Cortex of kidney (tissue), 1 donor: ENCODE data around the gene PYDC1.
"Not testable (repeated sequence)": the region's sequence is repeated elsewhere in the genome, so short reads cannot be mapped to it uniquely, and the experiment has no call there.

Experiments used
- DNase-seq: peaks from one replicate; lab custom pipeline; 2025; lab: John Stamatoyannopoulos, UW

The PYDC1 gene

DNA sequence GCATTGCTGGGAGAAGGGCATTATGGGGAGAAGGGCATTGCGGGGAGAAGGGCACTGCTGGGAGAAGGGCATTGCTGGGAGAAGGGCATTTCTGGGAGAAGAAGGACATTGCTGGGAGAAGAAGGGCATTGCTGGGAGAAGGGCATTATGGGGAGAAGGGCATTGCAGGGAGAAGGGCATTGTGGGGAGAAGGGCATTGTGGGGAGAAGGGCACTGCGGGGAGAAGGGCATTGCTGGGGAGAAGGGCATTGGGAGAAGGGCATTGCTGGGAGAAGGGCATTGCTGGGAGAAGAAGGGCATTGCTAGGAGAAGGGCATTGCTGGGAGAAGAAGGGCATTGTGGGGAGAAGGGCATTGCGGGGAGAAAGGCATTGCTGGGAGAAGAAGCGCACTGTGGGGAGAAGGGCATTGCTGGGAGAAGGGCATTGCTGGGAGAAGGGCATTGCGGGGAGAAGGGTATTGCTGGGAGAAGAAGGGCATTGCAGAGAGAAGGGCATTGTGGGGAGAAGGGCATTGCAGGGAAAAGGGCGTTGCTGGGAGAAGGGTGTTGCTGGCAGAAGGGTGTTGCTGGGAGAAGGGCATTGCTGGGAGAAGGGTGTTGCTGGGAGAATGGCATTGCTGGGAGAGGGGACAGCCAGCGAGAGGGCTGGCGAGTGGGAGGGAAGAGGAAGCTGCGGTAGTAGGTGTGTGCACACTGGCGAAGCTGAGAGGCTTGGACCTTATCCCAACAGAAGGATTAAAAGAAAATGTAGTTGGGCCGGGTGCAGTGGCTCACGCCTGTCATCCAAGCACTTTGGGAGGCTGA lies 4.6 kb upstream of the PYDC1 start:
- DNase-seq: no peak

DNA sequence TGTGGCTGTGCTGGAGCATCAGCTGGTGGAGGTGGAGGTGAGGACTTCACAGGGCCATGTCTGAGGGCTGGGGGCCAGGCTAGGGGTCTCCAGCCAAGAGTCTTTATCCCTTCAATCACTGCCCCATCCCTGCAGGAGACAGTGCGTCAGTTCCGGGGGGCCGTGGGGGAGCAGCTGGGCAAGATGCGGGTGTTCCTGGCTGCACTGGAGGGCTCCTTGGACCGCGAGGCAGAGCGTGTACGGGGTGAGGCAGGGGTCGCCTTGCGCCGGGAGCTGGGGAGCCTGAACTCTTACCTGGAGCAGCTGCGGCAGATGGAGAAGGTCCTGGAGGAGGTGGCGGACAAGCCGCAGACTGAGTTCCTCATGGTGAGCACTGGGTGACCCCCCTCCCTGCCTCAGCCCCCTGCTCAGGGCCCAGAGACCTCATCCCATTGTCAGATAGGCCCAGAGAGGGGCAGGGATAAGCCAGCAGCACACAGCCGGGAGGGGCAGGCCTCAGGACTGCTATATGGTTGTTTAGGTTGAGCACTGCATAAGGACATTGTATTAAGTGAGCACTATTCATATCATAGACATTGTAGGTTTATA lies 2.3 kb upstream of the PYDC1 start:
- no peak for DNase-seq

DNA sequence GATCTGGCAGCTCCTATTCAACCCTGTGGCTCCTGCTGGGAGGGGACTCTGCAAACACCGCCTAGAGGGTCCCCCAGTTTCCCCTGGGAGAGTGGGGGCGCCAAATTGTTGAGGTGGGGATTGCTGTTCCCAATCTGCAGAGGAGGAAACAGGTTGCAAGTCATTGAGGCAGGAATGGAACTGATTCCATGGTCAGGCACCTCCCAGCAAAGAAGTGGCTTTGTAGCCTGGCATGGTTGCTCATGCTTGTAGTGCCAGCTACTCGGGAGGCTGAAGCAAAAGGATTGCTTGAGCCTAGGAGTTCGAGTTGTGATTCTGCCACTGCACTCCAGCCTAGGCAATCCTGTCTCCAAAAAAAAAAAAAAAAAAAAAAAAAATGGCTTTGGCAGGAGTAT lies 198 bp upstream of the PYDC1 start:
- no peak for DNase-seq

DNA sequence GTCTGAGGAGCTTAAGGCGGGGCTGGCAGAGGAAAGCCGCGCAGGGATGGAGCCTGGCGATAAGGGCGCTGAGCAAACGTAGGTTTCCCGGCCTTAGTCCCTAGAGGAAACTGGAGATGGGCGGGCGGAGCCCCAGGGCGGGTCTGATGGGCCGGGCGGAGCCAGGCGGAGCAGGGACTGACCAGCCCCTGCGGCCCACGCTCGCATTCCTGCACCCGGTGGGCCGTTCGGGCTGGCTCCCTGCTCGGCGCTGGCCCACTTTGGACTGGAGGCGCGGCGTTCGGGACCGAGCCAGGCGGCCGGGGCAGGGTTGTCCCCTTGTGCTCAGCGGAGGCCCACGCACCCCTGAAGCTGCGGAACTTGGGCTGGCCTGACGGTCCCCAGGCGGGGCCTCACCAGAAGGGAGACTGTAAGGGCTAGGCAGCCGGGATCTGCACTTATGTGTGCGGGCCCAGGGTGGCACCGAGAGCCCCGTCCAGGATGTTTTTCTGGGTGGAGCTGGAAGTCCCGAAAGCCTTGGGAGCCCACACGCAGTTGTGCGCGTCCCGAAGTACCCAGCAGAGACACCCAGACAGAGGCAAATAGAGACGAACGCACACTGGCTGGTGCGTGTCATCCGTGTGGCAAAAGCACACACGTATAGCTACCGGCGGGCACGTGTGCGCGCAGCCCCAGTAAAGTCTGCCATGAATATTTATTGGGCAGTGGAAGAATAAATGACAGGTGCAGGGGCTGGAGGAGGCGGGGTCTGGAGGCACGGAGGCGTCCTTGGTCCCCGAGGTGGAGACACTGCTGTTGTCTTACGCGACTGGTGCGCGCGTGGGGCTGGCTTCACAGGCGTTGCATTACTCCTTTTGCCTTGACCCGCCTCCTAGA lies 1.4 kb downstream of the PYDC1 start:
- no peak for DNase-seq

DNA sequence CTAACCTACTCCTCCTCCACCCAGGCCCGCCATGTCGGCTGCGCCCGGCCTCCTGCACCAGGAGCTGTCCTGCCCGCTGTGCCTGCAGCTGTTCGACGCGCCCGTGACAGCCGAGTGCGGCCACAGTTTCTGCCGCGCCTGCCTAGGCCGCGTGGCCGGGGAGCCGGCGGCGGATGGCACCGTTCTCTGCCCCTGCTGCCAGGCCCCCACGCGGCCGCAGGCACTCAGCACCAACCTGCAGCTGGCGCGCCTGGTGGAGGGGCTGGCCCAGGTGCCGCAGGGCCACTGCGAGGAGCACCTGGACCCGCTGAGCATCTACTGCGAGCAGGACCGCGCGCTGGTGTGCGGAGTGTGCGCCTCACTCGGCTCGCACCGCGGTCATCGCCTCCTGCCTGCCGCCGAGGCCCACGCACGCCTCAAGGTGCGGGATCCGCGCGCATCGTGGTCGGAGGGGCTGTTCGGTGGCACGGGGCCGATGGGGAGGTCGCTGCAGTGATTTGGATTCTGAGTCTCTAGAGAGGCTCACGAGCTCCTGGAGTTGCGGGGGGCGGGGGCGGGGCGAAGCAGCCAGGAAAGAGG lies 2.1 kb downstream of the PYDC1 start:
- no peak for DNase-seq

DNA sequence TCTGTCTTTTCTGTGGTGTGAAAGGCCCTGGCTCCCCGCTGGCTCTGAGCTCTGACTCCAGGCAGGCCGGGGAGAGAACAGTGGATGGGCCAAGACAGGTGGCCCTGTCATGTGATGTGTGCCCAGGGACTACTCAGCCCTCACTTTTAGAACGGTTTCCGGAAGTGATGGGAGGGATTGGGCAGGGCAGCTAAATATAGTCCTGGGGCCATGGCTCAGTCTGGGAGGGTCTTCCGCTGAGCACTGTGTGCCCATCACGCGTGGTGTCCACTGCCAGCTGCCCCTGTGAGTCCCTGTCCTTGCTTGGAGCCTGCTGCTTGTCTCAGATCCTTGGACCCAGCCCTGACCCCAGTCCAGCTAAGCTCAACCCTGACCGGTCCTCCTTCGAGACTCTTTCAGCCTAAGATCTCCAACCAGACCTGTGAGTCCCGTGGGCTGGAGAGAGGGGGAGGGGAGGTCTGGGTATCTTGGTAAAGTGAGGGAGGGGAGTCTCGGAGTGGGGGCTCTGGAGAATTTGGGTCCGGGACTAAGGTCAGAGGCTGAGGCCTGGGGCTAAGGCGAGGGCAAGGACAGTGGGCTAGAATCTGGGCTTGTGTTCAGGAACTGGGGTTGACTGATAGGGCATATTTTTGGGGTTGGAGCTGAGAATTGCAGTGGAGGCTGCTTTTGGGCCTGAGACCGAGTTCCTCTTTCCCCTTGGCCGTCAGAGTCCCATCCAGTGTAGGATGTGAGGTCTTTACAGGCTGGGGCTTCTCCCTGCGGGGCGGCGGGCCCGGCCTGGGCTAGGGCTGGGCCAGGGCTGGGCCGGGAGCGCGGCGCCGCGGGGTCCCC lies 2.8 kb downstream of the PYDC1 start, which contains the start of gene TRIM72:
Gene TRIM72 (plus strand): TSS at position 243 of the 831 bp plus-strand sequence. CDS start 620 bp downstream, outside the sequence.
- no peak for DNase-seq

DNA sequence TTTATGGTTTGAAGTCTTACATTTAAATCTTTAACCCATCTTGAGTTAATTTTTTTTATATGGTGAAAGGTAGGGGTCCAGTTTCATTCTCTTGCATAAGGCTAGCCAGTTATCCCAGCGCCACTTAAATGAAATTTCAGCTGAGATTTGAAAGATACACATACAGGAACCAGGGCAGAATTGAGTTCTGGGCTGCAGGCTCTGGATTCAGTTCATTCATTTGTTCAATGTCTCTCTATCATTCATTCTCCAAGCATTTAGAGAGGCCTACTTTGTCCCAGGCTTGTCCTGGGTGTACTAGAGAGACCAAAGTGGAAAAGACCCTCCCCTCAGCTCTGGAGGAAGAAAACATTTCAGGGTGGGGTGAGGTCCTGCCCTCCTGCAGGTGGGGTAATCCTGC lies 3.6 kb downstream of the PYDC1 start:
- DNase-seq: no peak

DNA sequence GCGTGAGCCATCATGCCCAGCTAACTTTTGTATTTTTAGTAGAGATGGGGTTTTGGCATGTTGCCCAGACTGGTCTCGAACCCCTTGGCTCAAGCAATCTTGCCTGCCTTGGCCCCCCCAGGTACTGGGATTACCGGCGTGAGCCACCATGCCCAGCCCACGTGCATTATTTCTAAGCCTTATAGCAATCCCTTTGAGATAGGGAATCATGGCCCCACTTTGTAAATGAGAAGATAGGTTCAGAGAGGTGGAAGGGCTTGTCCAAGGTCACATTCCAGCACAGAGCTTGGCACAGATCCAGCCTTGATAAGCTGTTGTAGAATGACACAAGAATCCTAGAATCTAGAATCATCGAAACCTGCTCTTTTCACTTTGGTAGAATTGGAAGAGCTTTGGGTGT lies 10.2 kb downstream of the PYDC1 start:
- no peak for DNase-seq

DNA sequence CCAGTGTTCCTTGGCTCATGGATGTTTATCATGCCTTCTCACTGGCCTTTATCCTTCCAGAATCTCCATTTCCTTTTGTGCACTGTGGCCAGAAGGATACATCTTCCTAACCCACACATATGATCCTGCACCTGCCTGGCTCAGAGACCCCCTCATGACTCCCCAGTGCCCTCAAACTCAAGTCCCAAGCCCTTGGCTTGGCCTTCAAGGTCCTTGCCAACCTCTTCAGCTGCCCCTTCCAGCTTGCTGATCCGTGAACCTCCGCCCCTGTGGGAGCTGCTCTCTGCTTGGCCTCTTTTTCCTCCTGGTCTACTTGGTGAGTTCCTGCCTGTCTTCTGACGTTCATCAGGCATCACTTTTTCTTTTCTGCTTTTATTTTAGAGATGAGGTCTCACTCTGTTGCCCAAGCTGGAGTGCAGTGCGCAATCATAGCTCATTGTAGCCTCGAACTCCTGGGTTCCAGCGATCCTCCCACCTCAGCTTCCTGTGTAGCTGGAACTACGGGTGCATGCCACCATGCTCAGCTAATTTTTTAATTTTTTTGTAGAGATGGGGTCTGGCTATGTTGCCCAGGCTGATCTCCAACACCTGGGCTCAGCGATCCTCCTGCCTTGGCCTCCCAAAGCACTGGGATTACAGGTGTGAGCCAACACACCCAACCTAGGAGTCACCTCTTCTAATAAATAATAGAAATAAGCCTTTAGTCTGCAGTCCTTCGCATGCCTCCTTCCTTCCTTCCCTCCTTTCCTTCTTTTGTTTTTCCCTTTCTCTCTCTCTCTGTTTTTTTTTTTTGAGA lies 11.9 kb downstream of the PYDC1 start:
- no peak for DNase-seq

DNA sequence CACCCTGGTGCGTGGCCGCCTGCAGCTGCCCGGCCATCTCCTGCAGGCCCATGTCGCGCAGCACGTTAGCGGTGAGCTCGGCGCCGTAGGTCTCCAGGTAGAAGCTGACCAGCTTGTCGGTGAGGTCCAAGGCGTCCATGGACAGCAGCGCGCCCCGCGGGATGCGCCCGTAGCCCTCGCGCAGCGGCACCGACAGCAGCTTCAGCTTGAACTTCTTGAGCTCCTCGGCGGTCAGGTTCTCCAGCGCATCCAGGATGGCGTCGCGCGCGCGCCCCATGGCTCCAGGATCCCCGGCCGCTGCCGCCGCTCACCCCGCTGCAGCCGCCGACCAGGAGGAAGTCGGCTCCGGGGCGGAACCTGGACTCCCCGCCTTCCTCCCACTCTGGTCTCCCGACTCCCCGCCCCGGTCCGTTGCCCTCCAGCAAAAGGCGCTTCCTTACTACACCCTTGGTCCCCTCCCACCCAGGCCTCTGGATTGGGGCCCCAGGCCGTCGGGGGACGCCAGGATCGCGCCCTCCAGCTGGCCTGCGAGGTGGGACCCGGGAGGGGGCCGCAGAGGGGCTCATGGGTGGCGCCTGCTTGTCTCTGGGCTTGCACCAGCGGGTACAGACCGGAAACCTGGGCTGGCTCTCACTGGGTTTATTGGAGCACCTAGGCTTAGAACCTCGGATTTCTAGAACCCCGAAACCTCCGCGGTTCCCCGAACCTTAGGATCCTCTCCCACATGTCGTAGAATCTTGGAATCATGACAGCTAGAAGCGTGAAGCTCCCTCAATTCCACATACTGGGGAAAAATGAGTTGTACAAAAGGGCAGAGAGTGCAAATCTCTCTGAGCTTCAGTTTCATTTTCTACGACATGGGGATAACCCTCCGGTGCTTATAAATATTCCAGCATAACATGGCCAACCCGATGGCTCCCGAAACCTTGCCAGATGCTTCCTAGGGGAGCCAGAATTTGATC lies 14.2 kb downstream of the PYDC1 start, which contains the start of gene PYCARD:
Gene PYCARD (minus strand): TSS at position 347 of the 962 bp plus-strand sequence. CDS start 70 bp downstream, at position 277.
- no peak for DNase-seq

DNA sequence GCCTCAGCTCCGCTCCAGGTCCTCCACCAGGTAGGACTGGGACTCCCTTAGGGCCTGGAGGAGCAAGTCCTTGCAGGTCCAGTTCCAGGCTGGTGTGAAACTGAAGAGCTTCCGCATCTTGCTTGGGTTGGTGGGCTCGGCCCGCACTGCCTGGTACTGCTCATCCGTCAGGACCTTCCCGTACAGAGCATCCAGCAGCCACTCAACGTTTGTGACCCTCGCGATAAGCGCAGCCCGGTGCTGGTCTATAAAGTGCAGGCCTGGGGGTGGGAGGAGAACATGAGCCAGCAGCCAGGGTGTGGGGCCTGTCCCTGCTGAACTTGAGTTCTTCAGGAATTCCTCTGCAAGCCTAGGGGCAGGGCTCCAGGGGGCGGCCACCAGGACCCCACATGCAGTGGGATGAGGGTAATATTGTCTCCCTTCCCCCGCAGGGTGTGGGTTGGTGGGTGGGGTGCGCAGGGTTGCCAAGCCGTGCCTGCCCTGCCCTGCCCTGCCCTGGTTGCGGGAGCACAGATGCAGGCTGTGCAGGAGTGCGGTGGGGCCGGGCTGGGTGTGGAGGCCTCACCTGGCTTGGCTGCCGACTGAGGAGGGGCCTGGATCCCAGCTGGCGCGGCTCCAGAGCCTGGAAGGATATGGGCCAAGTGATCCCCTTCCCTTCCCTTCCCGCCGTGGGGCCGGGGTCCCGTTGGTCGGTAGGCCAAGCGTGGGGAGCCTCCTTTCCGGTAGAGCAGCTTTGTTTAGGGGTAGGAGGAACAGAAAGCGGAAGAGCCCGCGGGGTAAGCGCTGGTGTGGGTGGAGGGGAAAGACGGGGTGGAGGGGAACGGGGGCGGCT lies 15.1 kb downstream of the PYDC1 start:
- no peak for DNase-seq

DNA sequence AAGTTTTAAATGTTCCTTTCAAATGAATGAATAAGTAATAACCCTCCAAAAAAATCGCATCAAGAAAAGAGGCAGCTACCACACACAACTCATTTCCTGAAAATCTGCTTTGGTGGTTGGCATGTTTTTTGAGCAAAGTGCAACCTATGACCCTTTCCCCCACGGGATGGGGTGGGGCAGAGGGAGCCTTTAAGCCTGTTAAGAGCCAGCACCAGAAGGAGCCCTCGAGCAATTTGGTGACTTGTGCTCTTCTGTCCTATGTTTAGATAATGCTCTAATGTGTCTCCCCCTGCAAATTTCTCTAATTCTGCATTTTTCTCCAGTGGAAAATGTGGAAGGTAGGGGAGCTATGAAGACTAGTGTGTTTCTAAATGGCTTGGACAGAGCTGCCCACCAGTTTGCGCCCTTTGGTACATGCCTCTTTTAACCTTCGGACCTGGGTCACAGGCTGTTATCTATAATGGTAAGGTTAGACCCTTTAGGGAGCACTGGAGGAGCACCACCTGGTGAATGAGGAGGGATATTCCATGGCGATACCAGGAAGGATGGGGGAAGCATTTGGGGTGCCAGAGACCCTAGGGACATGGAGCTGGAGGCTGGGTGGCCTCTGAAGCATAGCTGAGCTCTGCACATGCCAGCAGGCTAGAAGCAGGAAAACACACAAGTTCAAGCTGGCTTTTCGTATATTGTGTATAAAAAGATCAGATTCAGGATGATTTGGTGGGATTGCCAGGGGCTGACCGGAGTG lies 15.9 kb downstream of the PYDC1 start:
- DNase-seq: no peak

DNA sequence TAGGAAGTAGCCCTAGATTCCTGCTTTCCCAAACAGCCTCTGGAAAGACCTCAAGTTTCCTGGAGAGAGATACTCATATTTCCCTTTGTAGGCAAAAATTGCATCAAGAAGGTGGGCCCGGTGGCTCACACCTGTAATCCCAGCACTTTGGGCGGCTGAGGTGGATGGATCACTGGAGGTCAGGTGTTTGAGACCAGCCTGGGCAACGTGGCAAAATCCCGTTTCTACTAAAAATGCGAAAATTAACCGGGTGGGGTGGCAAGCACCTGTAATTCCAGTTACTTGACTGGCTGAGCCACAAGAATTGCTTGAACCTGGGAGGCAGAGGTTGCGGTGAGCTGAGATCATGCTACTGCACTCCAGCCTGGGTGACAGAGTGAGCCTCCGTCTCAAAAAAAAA lies 16.8 kb downstream of the PYDC1 start:
- not testable (repeated sequence) for DNase-seq

DNA sequence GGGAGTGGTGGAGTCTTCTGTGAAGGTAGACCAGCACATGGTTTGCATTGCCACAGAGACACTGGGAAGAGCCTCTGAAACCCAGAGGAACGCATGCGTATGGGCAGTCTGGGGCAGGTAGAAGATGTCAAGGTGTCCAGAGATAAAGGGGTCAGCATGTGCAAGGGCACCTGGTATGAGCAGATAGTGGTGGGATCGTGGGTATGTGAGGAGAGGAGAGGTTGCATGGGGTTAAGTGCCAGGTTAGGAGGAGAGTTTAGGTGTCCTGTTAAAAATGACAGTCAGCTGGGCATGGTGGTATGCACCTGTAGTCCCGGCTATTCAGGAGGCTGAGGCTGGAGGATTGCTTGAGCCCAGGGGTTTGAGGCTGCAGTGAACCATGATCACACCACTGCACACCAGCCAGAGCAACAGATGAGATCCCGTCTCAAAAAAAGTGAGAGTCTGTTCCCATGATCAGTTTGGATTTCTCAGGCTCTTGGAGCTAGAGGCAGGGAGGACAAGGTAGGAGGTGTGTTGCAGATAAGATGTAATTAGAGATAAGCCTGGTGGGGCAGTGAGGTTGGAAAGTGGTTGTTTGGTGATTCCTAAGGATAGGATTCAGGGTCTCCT lies 17.4 kb downstream of the PYDC1 start:
- DNase-seq: no peak

DNA sequence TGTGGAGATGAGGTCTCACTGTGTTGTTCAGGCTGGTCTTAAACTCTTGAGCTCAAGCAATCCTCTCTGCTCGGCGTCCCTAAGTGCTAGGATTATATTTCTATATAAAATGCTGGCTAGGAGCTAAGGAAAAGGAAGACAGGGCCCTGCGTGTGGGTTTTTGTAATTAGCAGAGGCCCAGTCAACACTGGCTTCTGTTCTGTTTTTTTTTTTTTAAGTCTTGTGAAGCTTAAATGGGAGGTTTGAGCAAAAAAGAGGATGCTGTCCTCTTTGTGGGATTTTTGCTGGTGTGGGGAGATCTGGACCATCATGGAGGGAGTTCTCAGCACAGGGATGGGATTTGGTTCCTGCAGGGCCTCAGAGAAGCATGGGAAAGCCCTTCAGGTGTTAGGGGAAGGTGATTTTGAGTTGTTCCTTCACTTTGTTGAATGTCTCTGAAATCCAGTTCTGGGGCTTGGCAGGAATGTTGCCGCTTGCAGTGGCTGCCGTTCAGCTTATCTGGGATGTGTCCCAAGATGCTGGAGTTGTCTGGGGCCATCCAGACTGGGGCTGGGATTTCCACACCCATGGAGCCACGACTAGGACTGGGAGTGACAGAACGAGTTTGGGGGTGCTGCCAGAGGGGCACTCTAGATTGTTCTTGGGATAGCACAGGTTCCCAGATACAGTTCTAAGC lies 18.6 kb downstream of the PYDC1 start:
- DNase-seq: no peak

DNA sequence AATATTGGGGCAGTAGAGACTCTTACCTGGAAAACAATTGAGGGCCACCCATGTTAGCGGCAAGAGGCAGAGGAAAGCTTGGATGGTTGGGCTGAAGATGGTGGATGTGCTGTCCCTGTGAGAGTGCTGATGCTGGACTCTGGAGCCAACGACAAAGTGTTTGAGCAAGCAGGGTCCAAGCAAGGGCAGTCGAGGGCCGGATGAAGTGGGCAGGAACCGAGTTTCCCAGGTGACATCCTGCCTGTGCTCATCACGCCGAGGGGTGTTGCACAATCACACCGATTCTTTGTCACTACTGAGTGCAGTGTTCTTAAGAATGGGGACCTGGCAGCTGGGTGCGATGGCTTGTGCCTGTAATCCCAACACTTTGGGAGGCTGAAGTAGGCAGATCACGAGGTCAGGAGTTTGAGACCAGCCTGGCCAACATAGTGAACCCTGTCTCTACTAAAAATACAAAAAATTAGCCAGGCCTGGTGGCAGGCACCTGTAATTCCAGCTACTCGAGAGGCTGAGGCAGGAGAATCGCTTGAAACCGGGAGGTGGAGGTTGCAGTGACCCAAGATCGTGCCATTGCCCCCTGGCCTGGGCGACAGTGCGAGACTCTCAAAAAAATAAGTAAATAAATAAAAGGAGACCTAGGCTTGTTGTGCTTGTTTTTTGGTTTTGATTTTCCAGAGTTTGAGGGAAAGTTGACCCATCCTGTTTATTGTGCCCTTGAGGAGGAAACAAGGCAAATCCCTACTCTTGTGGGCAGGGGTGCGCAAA lies 20.4 kb downstream of the PYDC1 start:
- no peak for DNase-seq
